ENCODE results near the gene HSPA12B. TPM values are rescaled to one million over a fixed set of nuclear protein-coding genes. Genes with fewer than 3 reads are reported as not detected.

The HSPA12B gene
- total RNA-seq (1.5 TPM), polyA plus RNA-seq (2.3 TPM)
- long read RNA-seq, donor 1 = 0 reads
- long read RNA-seq, donor 2, partial matches to known transcripts = 0 of 2 reads
- long read RNA-seq, donor 2, other reads (novel, unspliced or antisense) = 0 of 2 reads
- long read RNA-seq, donor 3 = 0 reads
- long read RNA-seq, donor 4, partial matches to known transcripts = 0 of 1 reads
- long read RNA-seq, donor 4, other reads (novel, unspliced or antisense) = 0 of 1 reads
- long read RNA-seq, donor 5, partial matches to known transcripts = 0 of 3 reads
- long read RNA-seq, donor 5, other reads (novel, unspliced or antisense) = 0 of 3 reads
- long read RNA-seq, donor 6 = 0 reads
- long read RNA-seq, donor 7, partial matches to known transcripts = 0 of 2 reads
- long read RNA-seq, donor 7, other reads (novel, unspliced or antisense) = 0 of 2 reads
- long read RNA-seq, donor 8 = 0 reads
- long read RNA-seq, donor 9 = 0 reads
- long read RNA-seq, donor 10, partial matches to known transcripts = 0 of 1 reads
- long read RNA-seq, donor 10, other reads (novel, unspliced or antisense) = 0 of 1 reads

- Histone ChIP-seq H3K4me1 (ENCODE audit: control insufficient read depth in 2 of 2, insufficient read depth in 2 of 2, low read length in 2 of 2) (peaks cover 0 to 15% of the 10 kb centered on the region in 2 donors), H3K36me3 (ENCODE audit: control insufficient read depth in 2 of 2, insufficient read depth in 2 of 2, low read length in 1 of 2) (no peaks in the 10 kb centered on the region), H3K9me3 (ENCODE audit: control insufficient read depth in 2 of 2, insufficient read depth in 1 of 2, low read length in 1 of 2) (no peaks in the 10 kb centered on the region), H3K4me3 (ENCODE audit: low read length in 2 of 2) (peak within 1 kb of the TSS; percentile 1 to 20), H3K27ac (ENCODE audit: low read depth in 1 of 2, low read length in 1 of 2) (no peak within 1 kb of the TSS), H3K27me3 (ENCODE audit: control insufficient read depth in 2 of 2, insufficient read depth in 1 of 2, low read length in 1 of 2) (peaks cover 20 to 48% of the 10 kb centered on the region in 2 donors)
- DNase-seq (ENCODE audit: low read depth in 6 of 9, low spot score in 9 of 9) = no peak
- 15% methylated on average over 66 of the region's 67 CpGs for WGBS
Observed at GRCh38 chr20:3732327-3733118, at the start of gene HSPA12B. TSS of gene HSPA12B (plus strand) at chr20:3732685. CDS start at chr20:3738675, 5,990 bp downstream.

- Histone ChIP-seq H3K4me1 (ENCODE audit: control insufficient read depth in 2 of 2, insufficient read depth in 2 of 2, low read length in 2 of 2) (no peaks in the 10 kb centered on the region), H3K27ac (ENCODE audit: low read depth in 1 of 2, low read length in 1 of 2) (no peak overlapping the region), H3K4me3 (ENCODE audit: low read length in 2 of 2) (no peak overlapping the region), H3K9me3 (ENCODE audit: control insufficient read depth in 2 of 2, insufficient read depth in 1 of 2, low read length in 1 of 2) (no peaks in the 10 kb centered on the region), H3K36me3 (ENCODE audit: control insufficient read depth in 2 of 2, insufficient read depth in 2 of 2, low read length in 1 of 2) (no peaks in the 10 kb centered on the region), H3K27me3 (ENCODE audit: control insufficient read depth in 2 of 2, insufficient read depth in 1 of 2, low read length in 1 of 2) (peaks cover 22 to 71% of the 10 kb centered on the region in 2 donors)
- 82% methylated on average over 7 of the region's 7 CpGs for WGBS
- DNase-seq (ENCODE audit: low read depth in 6 of 9, low spot score in 9 of 9) = no peak
Observed at GRCh38 chr20:3685341-3685740, 47.1 kb upstream of the HSPA12B start.

- DNase-seq (ENCODE audit: low read depth in 6 of 9, low spot score in 9 of 9) = no peak
- 94% methylated on average over 7 of the region's 7 CpGs for WGBS
- no peaks in the 10 kb centered on the region for H3K9me3 ChIP-seq (ENCODE audit: control insufficient read depth in 2 of 2, insufficient read depth in 1 of 2, low read length in 1 of 2)
- H3K4me1 ChIP-seq (ENCODE audit: control insufficient read depth in 2 of 2, insufficient read depth in 2 of 2, low read length in 2 of 2) = no peaks in the 10 kb centered on the region
- no peak overlapping the region for H3K4me3 ChIP-seq (ENCODE audit: low read length in 2 of 2)
- no peaks in the 10 kb centered on the region for H3K36me3 ChIP-seq (ENCODE audit: control insufficient read depth in 2 of 2, insufficient read depth in 2 of 2, low read length in 1 of 2)
- H3K27ac ChIP-seq (ENCODE audit: low read depth in 1 of 2, low read length in 1 of 2) = no peak overlapping the region
- H3K27me3 ChIP-seq (ENCODE audit: control insufficient read depth in 2 of 2, insufficient read depth in 1 of 2, low read length in 1 of 2) = peaks cover 11 to 60% of the 10 kb centered on the region in 2 donors
Observed at GRCh38 chr20:3686421-3686820, 46.1 kb upstream of the HSPA12B start.

- DNase-seq (ENCODE audit: low read depth in 6 of 9, low spot score in 9 of 9) = no peak
- no peak overlapping the region for H3K4me3 ChIP-seq (ENCODE audit: low read length in 2 of 2)
- H3K27ac ChIP-seq (ENCODE audit: low read depth in 1 of 2, low read length in 1 of 2) = no peak overlapping the region
- no peaks in the 10 kb centered on the region for H3K36me3 ChIP-seq (ENCODE audit: control insufficient read depth in 2 of 2, insufficient read depth in 2 of 2, low read length in 1 of 2)
- H3K4me1 ChIP-seq (ENCODE audit: control insufficient read depth in 2 of 2, insufficient read depth in 2 of 2, low read length in 2 of 2) = no peaks in the 10 kb centered on the region
- no peaks in the 10 kb centered on the region for H3K9me3 ChIP-seq (ENCODE audit: control insufficient read depth in 2 of 2, insufficient read depth in 1 of 2, low read length in 1 of 2)
- 84% methylated on average over 9 of the region's 9 CpGs for WGBS
- H3K27me3 ChIP-seq (ENCODE audit: control insufficient read depth in 2 of 2, insufficient read depth in 1 of 2, low read length in 1 of 2) = peaks cover 6 to 55% of the 10 kb centered on the region in 2 donors
Observed at GRCh38 chr20:3686867-3687321, 45.6 kb upstream of the HSPA12B start.

- H3K4me1 ChIP-seq (ENCODE audit: control insufficient read depth in 2 of 2, insufficient read depth in 2 of 2, low read length in 2 of 2) = no peaks in the 10 kb centered on the region
- no peak for DNase-seq (ENCODE audit: low read depth in 6 of 9, low spot score in 9 of 9)
- peaks cover 0 to 48% of the 10 kb centered on the region in 2 donors for H3K27me3 ChIP-seq (ENCODE audit: control insufficient read depth in 2 of 2, insufficient read depth in 1 of 2, low read length in 1 of 2)
- H3K36me3 ChIP-seq (ENCODE audit: control insufficient read depth in 2 of 2, insufficient read depth in 2 of 2, low read length in 1 of 2) = no peaks in the 10 kb centered on the region
- H3K27ac ChIP-seq (ENCODE audit: low read depth in 1 of 2, low read length in 1 of 2) = no peak overlapping the region
- H3K4me3 ChIP-seq (ENCODE audit: low read length in 2 of 2) = no peak overlapping the region
- H3K9me3 ChIP-seq (ENCODE audit: control insufficient read depth in 2 of 2, insufficient read depth in 1 of 2, low read length in 1 of 2) = no peaks in the 10 kb centered on the region
- WGBS = 87% methylated on average over 2 of the region's 2 CpGs
Observed at GRCh38 chr20:3687655-3688054, 44.8 kb upstream of the HSPA12B start.

- Histone ChIP-seq H3K27ac (ENCODE audit: low read depth in 1 of 2, low read length in 1 of 2) (no peak overlapping the region), H3K4me1 (ENCODE audit: control insufficient read depth in 2 of 2, insufficient read depth in 2 of 2, low read length in 2 of 2) (no peaks in the 10 kb centered on the region), H3K27me3 (ENCODE audit: control insufficient read depth in 2 of 2, insufficient read depth in 1 of 2, low read length in 1 of 2) (peaks cover 0 to 27% of the 10 kb centered on the region in 2 donors), H3K9me3 (ENCODE audit: control insufficient read depth in 2 of 2, insufficient read depth in 1 of 2, low read length in 1 of 2) (no peaks in the 10 kb centered on the region), H3K36me3 (ENCODE audit: control insufficient read depth in 2 of 2, insufficient read depth in 2 of 2, low read length in 1 of 2) (no peaks in the 10 kb centered on the region), H3K4me3 (ENCODE audit: low read length in 2 of 2) (no peak overlapping the region)
- no peak for DNase-seq (ENCODE audit: low read depth in 6 of 9, low spot score in 9 of 9)
- WGBS = 94% methylated on average over 11 of the region's 11 CpGs
Observed at GRCh38 chr20:3689978-3690377, 42.5 kb upstream of the HSPA12B start.

- H3K27me3 ChIP-seq (ENCODE audit: control insufficient read depth in 2 of 2, insufficient read depth in 1 of 2, low read length in 1 of 2) = peaks cover 0 to 22% of the 10 kb centered on the region in 2 donors
- no peak overlapping the region for H3K27ac ChIP-seq (ENCODE audit: low read depth in 1 of 2, low read length in 1 of 2)
- H3K4me3 ChIP-seq (ENCODE audit: low read length in 2 of 2) = no peak overlapping the region
- no peaks in the 10 kb centered on the region for H3K9me3 ChIP-seq (ENCODE audit: control insufficient read depth in 2 of 2, insufficient read depth in 1 of 2, low read length in 1 of 2)
- no peaks in the 10 kb centered on the region for H3K4me1 ChIP-seq (ENCODE audit: control insufficient read depth in 2 of 2, insufficient read depth in 2 of 2, low read length in 2 of 2)
- no peak for DNase-seq (ENCODE audit: low read depth in 6 of 9, low spot score in 9 of 9)
- 97% methylated on average over 3 of the region's 3 CpGs for WGBS
- H3K36me3 ChIP-seq (ENCODE audit: control insufficient read depth in 2 of 2, insufficient read depth in 2 of 2, low read length in 1 of 2) = no peaks in the 10 kb centered on the region
Observed at GRCh38 chr20:3690413-3690812, 42.1 kb upstream of the HSPA12B start.

- DNase-seq (ENCODE audit: low read depth in 6 of 9, low spot score in 9 of 9) = no peak
- Histone ChIP-seq H3K36me3 (ENCODE audit: control insufficient read depth in 2 of 2, insufficient read depth in 2 of 2, low read length in 1 of 2) (no peaks in the 10 kb centered on the region), H3K4me1 (ENCODE audit: control insufficient read depth in 2 of 2, insufficient read depth in 2 of 2, low read length in 2 of 2) (no peaks in the 10 kb centered on the region), H3K27me3 (ENCODE audit: control insufficient read depth in 2 of 2, insufficient read depth in 1 of 2, low read length in 1 of 2) (peaks cover 0 to 17% of the 10 kb centered on the region in 2 donors), H3K27ac (ENCODE audit: low read depth in 1 of 2, low read length in 1 of 2) (no peak overlapping the region), H3K9me3 (ENCODE audit: control insufficient read depth in 2 of 2, insufficient read depth in 1 of 2, low read length in 1 of 2) (peaks cover 0 to 2% of the 10 kb centered on the region in 2 donors), H3K4me3 (ENCODE audit: low read length in 2 of 2) (no peak overlapping the region)
- 97% methylated on average over 16 of the region's 16 CpGs for WGBS
Observed at GRCh38 chr20:3691306-3691705, 41.2 kb upstream of the HSPA12B start.

GRCh38 chr20:3691897-3692296, 40.6 kb upstream of the HSPA12B start:
- no peak for DNase-seq (ENCODE audit: low read depth in 6 of 9, low spot score in 9 of 9)
- 90% methylated on average over 9 of the region's 9 CpGs for WGBS
- Histone ChIP-seq H3K36me3 (ENCODE audit: control insufficient read depth in 2 of 2, insufficient read depth in 2 of 2, low read length in 1 of 2) (no peaks in the 10 kb centered on the region), H3K4me3 (ENCODE audit: low read length in 2 of 2) (no peak overlapping the region), H3K9me3 (ENCODE audit: control insufficient read depth in 2 of 2, insufficient read depth in 1 of 2, low read length in 1 of 2) (peaks cover 0 to 6% of the 10 kb centered on the region in 2 donors), H3K4me1 (ENCODE audit: control insufficient read depth in 2 of 2, insufficient read depth in 2 of 2, low read length in 2 of 2) (no peaks in the 10 kb centered on the region), H3K27ac (ENCODE audit: low read depth in 1 of 2, low read length in 1 of 2) (no peak overlapping the region), H3K27me3 (ENCODE audit: control insufficient read depth in 2 of 2, insufficient read depth in 1 of 2, low read length in 1 of 2) (peaks cover 0 to 11% of the 10 kb centered on the region in 2 donors)

All from thymus (tissue), 14 donors.